ENCODE measurements around the gene GORAB.

Gene GORAB

DNA sequence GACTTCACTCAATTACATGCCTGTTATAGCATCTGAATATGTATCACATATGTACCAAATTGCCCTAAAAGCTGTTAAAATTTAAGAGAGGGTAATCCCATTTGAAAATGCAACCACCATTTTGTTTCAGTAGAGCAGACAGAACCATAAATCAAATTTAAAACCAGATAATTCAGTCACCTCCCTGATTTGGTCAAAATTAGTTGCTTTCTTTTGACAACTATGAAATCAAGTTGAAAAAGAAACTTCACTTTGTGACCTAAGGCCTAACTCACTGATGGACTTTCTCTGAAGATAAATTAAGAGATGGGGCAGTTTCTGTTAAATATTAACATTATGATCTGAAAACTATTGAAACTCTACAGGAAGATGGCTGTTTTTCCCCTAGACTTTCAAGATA is 6.7 kb downstream of the GORAB start:
- no peak for DNase-seq (ENCODE audit: low spot score)

DNA sequence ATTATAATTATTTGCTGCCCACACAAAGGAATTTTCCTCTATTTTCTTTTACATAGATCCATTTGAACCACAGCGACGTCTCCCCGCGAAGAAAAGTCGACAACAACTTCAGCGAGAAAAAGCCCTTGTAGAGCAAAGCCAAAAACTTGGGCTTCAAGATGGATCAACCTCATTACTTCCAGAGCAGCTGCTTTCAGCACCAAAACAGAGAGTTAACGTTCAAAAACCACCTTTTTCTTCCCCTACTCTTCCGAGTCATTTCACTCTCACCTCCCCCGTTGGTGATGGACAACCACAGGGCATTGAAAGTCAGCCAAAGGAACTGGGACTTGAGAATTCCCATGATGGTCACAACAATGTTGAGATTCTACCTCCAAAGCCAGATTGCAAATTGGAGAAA is 7.2 kb downstream of the GORAB start:
- DNase-seq (ENCODE audit: low spot score): no peak

DNA sequence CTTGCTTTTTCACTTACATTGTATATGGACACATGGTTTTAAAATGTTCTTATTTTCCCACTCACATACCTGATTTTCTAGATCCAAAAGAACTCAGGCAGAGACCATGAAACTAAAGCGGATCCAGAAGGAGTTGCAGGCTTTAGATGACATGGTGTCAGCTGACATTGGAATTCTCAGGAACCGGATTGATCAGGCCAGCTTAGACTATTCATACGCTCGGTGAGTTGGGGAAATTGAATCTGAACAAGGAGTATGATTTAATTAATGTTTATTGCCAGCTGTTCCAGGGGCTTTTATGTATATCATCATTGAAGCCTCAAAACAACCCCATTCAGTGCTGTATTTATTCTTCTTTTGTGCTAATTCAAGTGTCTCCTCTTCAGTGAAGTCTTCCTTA is 12.7 kb downstream of the GORAB start:
- no peak for DNase-seq (ENCODE audit: low spot score)

DNA sequence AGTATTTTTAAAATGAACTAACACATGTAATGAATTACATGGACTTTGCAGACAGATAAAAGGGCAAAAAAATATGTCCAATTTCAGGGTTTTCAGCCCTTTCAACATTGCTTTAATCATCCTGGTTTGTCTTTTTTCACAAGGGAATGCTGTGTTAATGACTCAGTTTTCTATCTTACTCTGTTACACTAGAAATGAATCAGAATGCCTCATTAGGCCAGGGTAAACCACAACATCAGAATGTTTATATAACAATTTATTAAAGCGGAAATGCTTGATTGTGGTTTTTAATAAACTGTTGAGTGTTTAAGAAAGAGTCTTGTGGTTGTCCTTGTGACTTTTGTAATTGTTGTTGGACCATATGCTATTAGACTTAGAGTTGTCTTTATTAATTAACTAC is 13.5 kb downstream of the GORAB start:
- DNase-seq (ENCODE audit: low spot score): no peak

DNA sequence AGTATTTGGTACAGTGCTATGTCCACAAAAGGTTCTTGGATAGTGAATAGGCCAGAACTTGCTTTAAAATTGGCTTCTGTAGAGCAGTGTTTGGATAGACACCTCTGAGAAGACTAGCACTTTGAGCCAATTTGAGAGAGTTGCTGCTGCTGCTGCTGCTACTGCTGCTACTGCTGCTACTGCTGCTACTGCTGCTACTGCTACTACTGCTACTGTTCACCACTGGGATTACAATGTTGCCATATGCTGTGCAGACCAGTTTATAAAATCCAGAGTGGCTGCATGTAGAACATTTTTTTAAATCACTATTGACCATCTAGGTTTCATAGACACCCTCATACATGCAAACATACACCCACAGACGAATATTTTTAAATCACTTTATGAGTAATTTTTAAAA is 15.3 kb downstream of the GORAB start:
- no peak for DNase-seq (ENCODE audit: low spot score)

DNA sequence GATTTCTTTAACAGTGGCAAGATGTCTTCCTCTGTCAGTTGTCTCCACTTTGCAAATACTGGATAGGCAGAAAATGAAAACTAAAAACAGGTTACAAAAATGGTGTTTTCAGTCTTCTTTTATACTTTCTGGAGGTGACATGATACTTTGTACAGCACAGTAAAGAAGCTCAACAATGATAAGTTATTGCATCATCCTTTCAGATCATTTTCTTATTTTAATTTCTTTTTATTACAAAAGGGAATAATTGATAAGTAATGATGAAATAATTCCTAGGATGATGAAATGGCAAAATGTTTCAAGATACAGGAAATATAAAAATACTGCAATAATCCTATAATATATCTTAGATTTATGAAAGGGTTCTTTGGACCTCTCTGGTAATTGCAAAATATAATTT is 16.5 kb downstream of the GORAB start:
- DNase-seq (ENCODE audit: low spot score): no peak

DNA sequence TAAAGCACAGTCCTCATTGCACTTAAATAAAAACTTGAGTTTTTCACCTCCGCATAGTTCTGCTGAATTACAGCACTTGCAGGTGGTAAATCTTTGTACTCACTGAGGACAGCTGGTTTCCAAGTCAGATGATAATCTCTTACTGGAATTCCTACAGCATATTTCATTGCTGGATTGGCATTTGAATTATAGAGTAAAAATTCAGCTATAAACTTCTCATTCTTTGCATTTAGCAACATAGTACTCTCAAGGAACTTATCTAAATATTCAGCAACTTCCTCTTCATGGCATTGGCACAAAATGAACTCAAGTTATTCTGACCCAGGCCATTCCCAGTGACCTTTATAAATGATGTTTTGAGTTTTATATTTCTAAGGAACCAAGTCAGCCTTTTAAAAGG is 23.4 kb downstream of the GORAB start:
- no peak for DNase-seq (ENCODE audit: low spot score)

DNA sequence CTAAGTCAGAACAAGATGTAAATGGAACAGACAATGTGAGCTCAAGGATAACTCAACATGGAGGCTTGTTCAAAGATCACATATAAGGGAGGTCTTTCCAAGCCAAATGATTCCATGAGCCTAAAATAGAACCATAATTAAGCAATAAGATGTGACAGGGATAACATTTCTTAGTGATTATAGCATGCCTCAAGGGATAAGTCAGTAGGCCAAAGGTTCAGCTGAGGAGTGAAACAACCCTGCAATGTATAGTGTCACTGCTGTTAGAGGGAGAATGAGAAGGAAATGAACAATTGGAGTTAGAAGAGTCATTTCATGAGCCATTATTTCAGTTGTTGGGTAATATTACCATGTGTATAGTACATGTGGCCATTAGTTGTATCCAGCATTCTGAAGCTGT is 25.0 kb downstream of the GORAB start:
- no peak for DNase-seq (ENCODE audit: low spot score)

DNA sequence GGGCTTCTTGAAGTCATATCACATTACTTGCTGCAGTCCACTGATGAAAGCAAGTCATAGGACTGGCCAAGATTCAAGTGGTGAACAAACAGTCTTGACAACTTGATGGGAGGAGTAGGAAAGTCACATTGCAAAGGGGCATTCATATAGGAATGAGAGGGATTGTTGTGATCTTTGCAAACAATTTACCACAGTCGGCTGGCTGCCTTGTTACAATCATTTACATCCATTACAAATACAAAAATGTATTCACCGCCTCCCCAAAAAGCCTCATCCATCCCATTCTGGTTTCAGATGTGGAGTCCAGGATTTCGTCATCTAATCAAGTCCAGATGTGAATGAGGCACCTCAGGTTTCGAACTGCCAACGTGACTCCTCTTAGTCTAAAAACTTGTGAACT is 26.8 kb downstream of the GORAB start:
- DNase-seq (ENCODE audit: low spot score): no peak

DNA sequence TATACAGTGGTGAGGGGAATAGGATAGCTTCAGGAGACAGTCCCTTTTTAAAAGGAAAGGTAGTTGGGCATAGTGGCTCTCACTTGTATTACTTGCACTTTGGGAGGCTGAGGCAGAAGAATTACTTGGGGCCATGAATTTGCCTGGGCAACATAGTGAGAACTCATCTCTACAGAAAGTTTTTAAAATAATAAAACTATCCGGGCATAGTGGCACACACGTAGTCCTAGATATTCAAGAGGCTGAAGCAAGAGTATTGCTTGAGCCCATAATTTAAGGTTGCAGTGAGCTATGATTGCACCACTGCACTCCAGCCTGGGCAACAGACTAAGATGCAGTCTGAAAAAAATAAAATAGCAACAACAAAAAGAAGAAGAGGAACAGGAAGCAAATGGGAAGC is 27.2 kb downstream of the GORAB start:
- DNase-seq (ENCODE audit: low spot score): no peak

DNA sequence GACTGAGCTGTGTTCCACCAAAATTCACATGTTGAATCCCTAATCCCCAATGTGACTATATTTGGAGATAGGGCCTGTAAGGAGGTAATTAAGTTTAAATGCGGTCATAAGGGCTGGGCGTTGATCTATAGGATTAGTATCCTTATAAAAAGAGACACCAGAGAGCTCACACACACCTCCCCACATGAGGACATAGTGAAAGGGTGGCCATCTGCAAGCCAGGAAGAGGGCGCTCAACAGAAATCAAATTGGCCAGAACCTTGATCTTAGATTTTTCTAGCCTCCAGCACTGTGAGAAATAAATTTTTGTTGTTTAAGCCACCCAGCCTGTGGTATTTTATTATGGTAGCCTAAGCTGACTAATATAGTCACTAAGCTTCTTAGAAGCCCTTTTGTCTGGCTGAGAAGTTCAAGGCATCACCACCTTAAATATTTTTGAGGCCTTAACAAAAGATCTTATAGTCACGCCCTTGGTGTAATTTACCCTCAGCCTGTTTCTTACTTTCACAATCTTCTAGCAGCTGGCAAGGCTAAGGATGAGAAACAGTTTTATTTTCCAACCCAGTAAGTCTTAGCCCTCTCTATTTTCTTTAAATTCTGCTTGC is 28.8 kb downstream of the GORAB start:
- DNase-seq (ENCODE audit: low spot score): no peak

DNA sequence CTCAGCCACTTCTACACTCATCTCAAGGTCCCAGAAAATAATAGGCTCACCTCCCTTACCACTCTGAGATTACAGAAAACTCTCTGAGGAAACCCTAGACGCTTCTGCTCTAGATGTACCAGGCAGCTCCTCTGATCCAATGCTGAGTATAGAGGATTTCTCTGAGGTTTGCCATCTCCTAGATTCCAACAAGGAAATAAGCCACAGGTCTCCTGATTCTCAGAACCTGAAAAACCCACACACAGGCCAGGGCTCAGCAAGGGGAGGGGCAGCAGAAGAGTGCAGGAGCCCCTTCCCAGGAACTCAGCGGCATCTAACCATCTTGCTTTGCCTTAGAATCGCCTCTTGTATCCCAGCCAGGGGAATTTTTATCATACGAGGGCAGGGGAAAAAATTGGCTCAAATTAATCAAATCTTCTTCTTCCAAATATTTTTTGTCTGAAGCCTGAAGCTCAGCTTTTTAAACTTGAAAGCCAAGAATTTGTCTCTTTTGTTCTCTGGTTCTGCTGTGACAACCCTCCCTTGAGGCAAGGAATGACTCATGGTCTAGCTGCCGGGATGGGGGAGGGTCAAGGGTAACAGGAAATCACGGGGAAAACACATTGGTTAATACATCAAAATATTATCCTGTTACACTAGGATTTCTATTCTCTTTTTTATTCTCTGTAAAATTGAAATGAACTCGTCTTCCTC is 30.8 kb downstream of the GORAB start:
- no peak for DNase-seq (ENCODE audit: low spot score)

DNA sequence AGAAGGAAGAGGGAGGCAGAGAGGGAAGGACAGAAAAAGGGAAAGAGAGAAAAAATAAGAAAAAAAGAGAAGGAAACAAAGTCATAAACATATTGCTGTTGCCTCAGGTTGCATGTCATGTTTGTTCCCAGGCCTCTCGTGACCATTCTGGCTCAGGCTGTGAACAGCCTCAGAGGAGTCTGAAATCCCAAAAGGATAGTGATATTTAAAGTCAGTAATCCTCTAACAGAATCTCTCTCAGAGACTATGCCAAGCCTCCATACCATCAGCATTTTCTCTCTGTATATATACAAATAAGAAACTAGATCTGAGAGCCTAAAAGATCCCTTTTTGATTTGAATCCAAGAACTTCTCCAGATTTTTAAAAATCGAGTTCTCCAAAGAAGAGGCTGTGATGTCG is 35.2 kb downstream of the GORAB start:
- DNase-seq (ENCODE audit: low spot score): no peak

DNA sequence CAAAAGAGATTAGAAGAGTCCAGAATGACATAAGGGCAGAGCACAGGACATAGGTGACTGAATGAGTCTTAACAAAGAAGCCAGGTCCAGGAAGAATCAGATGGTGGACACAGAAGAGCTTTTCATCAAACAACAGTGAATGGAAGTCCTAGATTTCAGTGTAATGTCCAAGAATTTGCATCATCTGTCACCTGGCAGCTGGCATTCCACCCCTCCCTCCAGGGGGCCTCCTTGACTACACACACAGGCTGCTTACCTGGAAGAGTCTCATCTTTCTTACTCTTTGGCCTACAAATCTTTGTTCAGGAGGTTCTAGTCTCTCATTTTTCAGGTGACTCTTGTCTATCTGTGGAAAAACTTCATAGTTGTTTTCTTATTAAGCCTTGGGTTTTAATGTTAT is 36.2 kb downstream of the GORAB start:
- DNase-seq (ENCODE audit: low spot score): no peak

DNA sequence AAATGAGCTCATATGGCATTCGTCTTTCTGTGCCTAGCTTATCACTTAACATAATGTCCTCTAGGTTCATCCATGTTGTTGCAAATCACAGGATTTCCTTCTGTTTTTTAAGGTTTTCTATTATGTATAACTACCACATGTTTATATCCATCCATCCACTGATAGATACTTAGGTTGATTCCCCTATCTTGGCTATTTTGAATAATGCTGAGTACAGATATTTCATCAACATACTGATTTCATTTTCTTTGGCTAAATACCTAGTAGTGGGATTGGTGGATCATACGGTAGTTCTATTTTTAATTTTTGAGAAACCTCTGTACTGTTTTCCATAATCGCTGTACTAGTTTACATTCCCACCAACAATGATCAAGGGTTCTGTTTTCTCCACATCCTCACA is 45.0 kb downstream of the GORAB start:
- DNase-seq (ENCODE audit: low spot score): no peak

DNA sequence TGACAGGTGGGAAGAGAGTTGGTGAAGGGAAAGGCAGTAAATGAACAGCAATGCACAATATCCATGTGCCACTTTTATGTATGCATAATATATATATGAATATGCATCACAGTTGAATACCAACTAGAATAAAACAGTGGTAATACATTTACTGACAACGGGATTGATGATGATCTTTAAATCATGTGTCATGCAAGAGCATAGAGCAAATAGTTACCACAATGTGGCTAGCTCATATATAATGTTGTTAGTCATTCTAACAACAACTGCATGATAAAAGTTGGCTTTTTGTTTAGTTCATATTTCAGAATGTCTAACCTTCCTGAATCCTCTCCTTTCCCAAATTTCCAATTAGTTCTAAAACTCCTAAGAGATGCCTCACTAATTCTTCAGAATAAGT is 46.4 kb downstream of the GORAB start:
- no peak for DNase-seq (ENCODE audit: low spot score)

DNA sequence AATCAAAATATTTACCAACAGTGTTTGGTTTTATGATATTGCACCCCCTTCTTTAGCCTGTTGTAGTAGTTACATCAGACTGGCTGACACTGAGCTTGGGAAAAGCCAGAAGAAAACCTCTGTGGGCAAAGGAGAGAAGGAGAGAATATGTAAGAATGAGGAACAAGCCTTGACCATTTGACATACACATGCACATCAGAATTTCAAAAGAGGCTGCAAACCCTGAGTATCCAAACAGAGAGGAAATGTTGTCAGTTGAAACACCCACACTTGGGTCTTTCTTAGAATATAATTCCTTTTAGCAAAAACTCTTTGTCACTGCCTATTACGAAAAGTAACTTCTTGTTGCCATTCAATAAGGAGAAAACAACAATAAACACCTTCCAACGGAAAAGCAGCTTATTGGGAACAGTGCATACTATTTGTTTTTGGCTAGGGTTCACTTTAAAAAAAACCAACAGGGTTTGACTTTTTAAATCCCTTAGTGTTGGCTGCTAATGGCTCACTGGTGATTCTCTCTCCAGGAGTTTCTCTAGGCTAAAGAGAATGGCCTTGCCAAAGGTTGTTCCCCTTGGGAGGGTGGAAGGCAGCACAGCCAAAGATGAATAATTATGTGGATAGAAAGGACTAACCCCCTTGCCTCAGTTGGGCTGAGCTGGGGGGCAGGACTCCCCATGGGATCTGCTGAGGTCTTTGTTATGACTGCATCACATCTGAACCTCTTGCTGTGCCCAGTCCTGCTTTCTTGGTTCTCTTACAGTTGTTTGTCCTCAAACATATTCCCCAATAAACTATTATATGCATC is 48.9 kb downstream of the GORAB start:
- no peak for DNase-seq (ENCODE audit: low spot score)

DNA sequence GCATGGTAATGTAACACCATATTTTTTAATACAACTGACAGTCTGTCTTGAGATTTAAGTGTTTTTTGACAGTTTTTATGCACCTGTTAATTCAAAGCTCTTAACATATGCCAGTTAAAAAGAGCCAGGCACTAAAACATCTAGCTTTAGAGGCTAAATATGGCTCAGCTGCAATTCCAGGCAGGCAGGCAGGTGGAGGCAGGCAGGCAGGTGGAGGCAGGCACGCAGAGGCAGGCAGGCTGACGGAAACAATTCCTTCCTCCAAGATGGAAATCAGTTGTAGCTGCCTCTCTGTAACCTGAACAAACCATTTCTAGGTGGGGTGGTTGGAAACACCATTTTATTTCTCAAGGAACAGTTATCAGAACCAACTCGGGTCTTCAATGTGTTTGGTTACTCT is 51.2 kb downstream of the GORAB start:
- no peak for DNase-seq (ENCODE audit: low spot score)

DNA sequence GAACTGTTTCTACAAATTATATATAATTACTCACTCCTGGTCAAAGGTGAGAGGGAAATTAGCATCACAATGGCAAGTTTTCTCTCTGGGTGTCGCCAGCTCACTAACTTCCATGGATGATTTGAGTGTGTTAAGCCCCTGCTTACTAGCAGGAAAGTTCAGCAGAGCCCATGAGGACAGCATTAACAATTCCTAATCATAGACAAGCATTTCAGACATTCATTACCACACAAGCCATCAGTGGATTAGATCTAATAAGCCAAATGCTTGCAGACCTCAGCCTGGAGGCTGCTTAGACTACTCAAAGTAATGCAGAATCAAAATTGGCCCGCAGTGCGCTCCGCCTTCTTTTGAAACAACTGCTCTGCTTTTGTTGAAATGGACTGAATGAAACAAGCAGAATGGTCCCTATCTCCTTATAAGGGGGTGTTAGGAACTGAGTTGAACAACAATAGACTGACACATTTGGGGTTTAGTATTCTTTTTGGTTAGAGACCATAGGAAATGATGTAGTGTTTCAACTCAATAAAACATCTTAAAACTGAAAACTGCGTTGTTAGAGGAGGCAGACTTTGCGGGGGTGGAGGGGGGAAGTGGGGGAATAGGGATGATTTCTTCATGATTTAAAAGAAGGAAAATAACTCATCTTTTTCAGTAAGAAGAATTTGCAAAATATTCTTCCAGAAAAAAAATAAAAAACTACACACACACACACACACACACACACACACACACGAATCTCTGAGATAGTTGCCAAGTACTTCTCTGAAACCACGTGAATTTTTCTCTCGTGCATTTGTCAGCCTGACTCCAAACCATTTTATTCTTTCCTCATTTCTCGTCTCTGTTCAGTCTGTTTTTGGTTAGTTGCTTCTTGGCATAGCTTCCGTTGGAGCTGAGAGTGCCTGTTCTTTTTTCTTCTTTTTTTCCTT is 54.6 kb downstream of the GORAB start:
- DNase-seq (ENCODE audit: low spot score): no peak

DNA sequence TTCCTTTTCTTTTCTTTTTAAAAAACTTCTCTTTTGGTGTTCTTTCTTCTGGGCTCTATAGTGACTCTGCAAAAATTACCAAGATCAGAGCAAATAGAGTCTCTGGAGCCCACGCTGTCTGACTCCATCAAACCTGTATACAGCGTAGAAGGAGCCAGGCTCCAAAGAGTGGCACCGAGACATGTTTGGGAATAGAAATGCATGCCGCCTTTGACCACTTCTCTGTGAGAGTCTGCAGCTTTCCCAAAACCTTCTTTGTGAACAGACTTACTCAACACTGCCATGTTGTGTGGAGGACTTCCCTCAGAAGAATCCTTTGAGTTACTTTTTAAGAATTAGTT is 55.3 kb downstream of the GORAB start:
- DNase-seq (ENCODE audit: low spot score): no peak

DNA sequence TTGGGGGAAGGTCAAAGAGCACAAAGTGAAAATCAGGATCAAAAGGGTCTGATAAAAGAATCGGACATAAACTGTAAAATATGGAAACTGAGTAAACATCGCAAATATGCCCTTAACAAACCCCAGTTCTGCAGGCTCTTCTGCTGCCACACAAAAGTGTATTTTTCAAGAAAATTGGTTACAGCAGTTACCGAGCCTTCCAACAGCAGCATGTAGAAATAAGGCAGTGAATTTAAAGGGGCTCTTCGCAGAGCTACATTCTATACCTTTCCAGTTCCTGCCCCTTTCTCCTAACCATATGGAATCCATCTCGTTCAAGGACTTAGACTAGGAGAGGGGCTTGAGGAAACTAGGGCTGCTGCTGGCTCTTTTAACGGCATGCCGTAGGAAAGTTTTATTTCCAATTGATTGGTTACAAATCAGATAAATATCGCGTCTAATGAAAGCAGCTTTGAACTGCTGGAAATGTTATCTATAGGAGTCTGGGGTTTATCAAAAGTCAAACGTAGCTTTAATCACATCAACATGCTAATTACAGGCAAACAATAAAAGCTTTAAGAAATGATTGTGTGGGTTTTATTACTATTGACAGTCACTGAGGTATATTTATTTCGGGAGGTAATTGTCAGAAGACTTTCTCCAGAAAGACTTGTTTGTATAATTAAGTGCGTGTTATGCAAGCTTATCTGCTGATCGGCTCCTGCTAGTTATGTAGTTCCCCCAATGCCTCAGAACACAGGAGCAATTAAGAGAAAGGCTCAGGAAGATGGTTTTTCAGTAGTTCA is 59.1 kb downstream of the GORAB start:
- no peak for DNase-seq (ENCODE audit: low spot score)

Data from left forelimb (tissue), 1 donor.